Measurements from ENCODE around the gene CCDC71L.

GRCh38 chr7:106641416-106641815 is 19.5 kb downstream of the CCDC71L start:
- TF ChIP-seq CTCF (IDR thresholded peaks at IDR 0.05) = no peak
- TF ChIP-seq POLR2A (IDR thresholded peaks at IDR 0.05) = no peak
- no peak for TF ChIP-seq POLR2AphosphoS5 (IDR thresholded peaks at IDR 0.05)
- TF ChIP-seq EP300 (IDR thresholded peaks at IDR 0.05) = no peak
